HepG2 (cell line): ENCODE data around the gene TSC22D3. TPM values are rescaled to one million over a fixed set of nuclear protein-coding genes. Genes with fewer than 3 reads are reported as not detected.

Source experiments
- ATAC-seq: fragments of 200-7000 bp; cut with Tn5 transposase; 3 replicates; pipeline ENCODE4 v1.9.1; 2020; ENCODE audit warnings: mild to moderate bottlenecking, moderate library complexity
- BruUV-seq: library from RNA; stranded (reverse); fragments of 400-500 nt; replicated peaks from 2 replicates; lab custom pipeline; 2021; lab: Mats Ljungman, UMichigan
- CTCF ChIA-PET: fragments of 300-600 bp; formaldehyde crosslinking; extraction: SDS; loops from one replicate; lab custom pipeline; 2021; ENCODE audit warnings: low total read pairs, inconsistent platforms, low intra/inter-chr PET ratio; lab: Yijun Ruan, JAX
- POLR2A ChIA-PET: fragments of 350-600 bp; sonication (Branson Sonifier 250); formaldehyde crosslinking; loops from one replicate; lab custom pipeline; 2020; ENCODE audit warnings: antibody characterized with exemption, inconsistent platforms; lab: Yijun Ruan, JAX
- DNase-seq: peaks from one replicate; pipeline ENCODE4 v3.0.0-alpha.2; 2015; ENCODE audit warnings: low spot score
- FAIRE-seq: peaks from 3 replicates; lab custom pipeline; 2011; peaks lifted over from hg19 to GRCh38; lab: Jason Lieb, UNC
- H2AFZ ChIP-seq: one replicate; pipeline ENCODE4 v1.6.1; 2011; ENCODE audit warnings: low read length, inconsistent platforms
- H3K27ac ChIP-seq: fragments of 300-600 bp; 3 replicates; pipeline ENCODE4 v1.8.0; 2011; ENCODE audit warnings: mixed run types, mild to moderate bottlenecking, mixed read lengths, low read length, inconsistent platforms; ENCODE audit not compliant: insufficient read depth; ENCODE audit errors: extremely low read length
- H3K27me3 ChIP-seq, 2 experiments: fragments of 200-600 bp in 1 of 2; 2 replicates in 1 of 2; 3 replicates in 1 of 2; pipeline versions ENCODE4 v1.6.0 to v1.8.0; 2011; ENCODE audit warnings: low read length in 2 of 2, mild to moderate bottlenecking in 2 of 2, moderate library complexity in 2 of 2, inconsistent platforms in 1 of 2; ENCODE audit not compliant: insufficient read depth in 2 of 2, control insufficient read depth in 1 of 2
- H3K36me3 ChIP-seq, 2 experiments: fragments of 200-600 bp in 1 of 2; replicated peaks in 1 of 2; 2 replicates in 1 of 2; 3 replicates in 1 of 2; pipeline versions ENCODE4 v1.5.1 to v1.8.0; 2011; ENCODE audit warnings: low read length in 2 of 2, inconsistent platforms in 1 of 2; ENCODE audit not compliant: insufficient read depth in 2 of 2, control insufficient read depth in 1 of 2
- H3K4me1 ChIP-seq: 2 replicates; pipeline ENCODE4 v1.5.1; 2012; ENCODE audit warnings: low read length, inconsistent platforms; ENCODE audit not compliant: insufficient read depth
- H3K4me2 ChIP-seq: 2 replicates; pipeline ENCODE4 v1.6.0; 2011; ENCODE audit warnings: low read depth, low read length, inconsistent platforms
- H3K4me3 ChIP-seq, 3 experiments: fragments of 200-600 bp in 1 of 3; sonication (generic), shearing (Covaris generic) in 1 of 3; replicated peaks in 1 of 3; 2 replicates each; pipeline ENCODE4 v1.5.1; 2011 to 2016; ENCODE audit warnings: low read length in 3 of 3, inconsistent platforms in 2 of 3, low read depth in 2 of 3, mild to moderate bottlenecking in 2 of 3, control low read depth in 1 of 3, mixed read lengths in 1 of 3; ENCODE audit not compliant: insufficient read depth in 1 of 3
- H3K79me2 ChIP-seq: one replicate; pipeline ENCODE4 v1.6.1; 2011; ENCODE audit warnings: low read length, inconsistent platforms; ENCODE audit not compliant: insufficient read depth
- H3K9ac ChIP-seq: 2 replicates; pipeline ENCODE4 v1.6.0; 2011; ENCODE audit warnings: mild to moderate bottlenecking, low read depth, low read length, inconsistent platforms; ENCODE audit not compliant: insufficient read depth
- H3K9me3 ChIP-seq: 2 replicates; pipeline ENCODE4 v1.5.1; 2012; ENCODE audit warnings: mild to moderate bottlenecking, low read length
- H4K20me1 ChIP-seq: 2 replicates; pipeline ENCODE4 v1.6.0; 2011; ENCODE audit warnings: inconsistent platforms, mild to moderate bottlenecking, low read length, moderate library complexity; ENCODE audit not compliant: insufficient read depth
- ETV6 ChIP-seq: sonication (generic); formaldehyde crosslinking; conservative IDR thresholded peaks from 2 replicates; pipeline ENCODE4 v1.4.0; 2020; ENCODE audit warnings: missing genetic modification reagents
- HMG20B ChIP-seq: conservative IDR thresholded peaks from 2 replicates; pipeline ENCODE4 v1.6.1; 2016; ENCODE audit warnings: missing genetic modification reagents, missing compliant biosample characterization
- HNRNPUL1 ChIP-seq: fragments of 200-400 bp; formaldehyde crosslinking; IDR thresholded peaks from 2 replicates; pipeline ENCODE4 v1.6.1; 2017; ENCODE audit warnings: low read depth, mild to moderate bottlenecking, low read length, moderate library complexity
- HOXD1 ChIP-seq: sonication (generic); formaldehyde crosslinking; IDR thresholded peaks from 2 replicates; pipeline ENCODE4 v1.5.0; 2020; ENCODE audit warnings: missing genetic modification reagents
- MAFG ChIP-seq: sonication (generic); formaldehyde crosslinking; IDR thresholded peaks from 2 replicates; pipeline ENCODE4 v1.5.1; 2020; ENCODE audit warnings: mild to moderate bottlenecking, missing genetic modification reagents
- MAFK ChIP-seq, 2 experiments: IDR thresholded peaks in 1 of 2; conservative IDR thresholded peaks in 1 of 2; 2 replicates each; pipeline ENCODE4 v1.6.1; 2011; ENCODE audit warnings: improper control_type of control experiment in 2 of 2, low read length in 2 of 2
- MBD4 ChIP-seq: IDR thresholded peaks from 2 replicates; pipeline ENCODE4 v1.6.1; 2012; ENCODE audit warnings: low read length, inconsistent platforms, borderline replicate concordance
- MBNL3 ChIP-seq: fragments of 250-450 bp; sonication (Bioruptor Pico); conservative IDR thresholded peaks from 2 replicates; pipeline ENCODE4 v1.8.0; 2022; ENCODE audit warnings: mild to moderate bottlenecking, inconsistent platforms
- MLLT10 ChIP-seq: sonication (generic); formaldehyde crosslinking; IDR thresholded peaks from 2 replicates; pipeline ENCODE4 v1.4.0; 2020; ENCODE audit warnings: missing genetic modification reagents
- MTF2 ChIP-seq: sonication (generic); formaldehyde crosslinking; IDR thresholded peaks from 2 replicates; pipeline ENCODE4 v1.5.0; 2020; ENCODE audit warnings: missing genetic modification reagents, borderline replicate concordance
- MXD3 ChIP-seq: IDR thresholded peaks from 2 replicates; pipeline ENCODE4 v1.6.1; 2016; ENCODE audit warnings: mild to moderate bottlenecking, missing biosample characterization, missing genetic modification reagents
- RFX1 ChIP-seq: fragments of 450-650 bp; IDR thresholded peaks from 2 replicates; pipeline ENCODE4 v1.6.1; 2017
- THYN1 ChIP-seq: sonication (generic); formaldehyde crosslinking; IDR thresholded peaks from 2 replicates; pipeline ENCODE4 v1.8.1; 2023; ENCODE audit warnings: low read depth, mild to moderate bottlenecking, moderate library complexity, missing genetic modification reagents, borderline replicate concordance
- TOPORS ChIP-seq: sonication (generic); formaldehyde crosslinking; IDR thresholded peaks from 2 replicates; pipeline ENCODE4 v1.8.0; 2023; ENCODE audit warnings: mild to moderate bottlenecking, missing genetic modification reagents
- WIZ ChIP-seq: sonication (generic); formaldehyde crosslinking; IDR thresholded peaks from 2 replicates; pipeline ENCODE4 v1.5.1; 2020; ENCODE audit warnings: mild to moderate bottlenecking, missing genetic modification reagents
- ZBTB46 ChIP-seq: sonication (generic); formaldehyde crosslinking; IDR thresholded peaks from 2 replicates; pipeline ENCODE4 v1.4.0; 2020; ENCODE audit warnings: mild to moderate bottlenecking, missing genetic modification reagents, borderline replicate concordance
- ZNF670 ChIP-seq: sonication (generic); formaldehyde crosslinking; IDR thresholded peaks from 2 replicates; pipeline ENCODE4 v1.8.0; 2022; ENCODE audit warnings: mild to moderate bottlenecking, missing genetic modification reagents, borderline replicate concordance
- ZNF792 ChIP-seq: IDR thresholded peaks from 2 replicates; pipeline ENCODE4 v1.6.1; 2016
- WGBS: methylation state at CpG from one replicate; pipeline ENCODE4 v1.1.6; 2017; ENCODE audit warnings: low lambda C conversion rate; 5-methylcytosine and 5-hydroxymethylcytosine counted together
- in situ Hi-C: cut with HindIII; loops from 2 replicates; pipeline ENCODE4 v1.10.0; 2017; ENCODE audit warnings: low pct_unique_long_range_greater_than_20kb; ENCODE audit not compliant: extremely low pct_ligation_motif_present
- intact Hi-C: fragments of 100-400 bp; cut with micrococcal nuclease; formaldehyde crosslinking; loops from one replicate; pipeline ENCODE4 v1.10.0; 2022; ENCODE audit not compliant: unreplicated experiment
- polyA plus RNA-seq, 8 experiments: library from polyadenylated mRNA; depleted of rRNA in 3 of 8; stranded (reverse) in 7 of 8; unstranded in 1 of 8; fragments of >200 nt; fragmentation: Illumina TruSeq in 4 of 8; extraction: Trizol in 4 of 8; gene quantifications; 2 replicates each; pipeline versions ENCODE4 v1.2.1 to v1.2.3, GENCODE V29; 2011 to 2016; ENCODE audit warnings: low read depth in 4 of 8, missing spikeins in 1 of 8, mixed read lengths in 1 of 8; ENCODE audit not compliant: insufficient read depth in 1 of 8
- total RNA-seq, 5 experiments: library from RNA; depleted of rRNA; stranded (reverse); fragments of >200 nt; fragmentation: Illumina TruSeq; extraction: Trizol; gene quantifications; 2 replicates each; pipeline ENCODE4 v1.2.3, GENCODE V29; 2016; ENCODE audit warnings: low read depth in 1 of 5

TSC22D3 gene
- total and polyA plus RNA-seq, 2 of the 13 experiments (the other 11 are each of a cell fraction or from before 2014, with no cell fraction given), result 0.82 to 1.5 TPM

- no peak overlapping the region for H2AFZ ChIP-seq
- FAIRE-seq, result no peak
- no peak for ATAC-seq
- H4K20me1 ChIP-seq, result no peaks in the 10 kb centered on the region
- no TSS peak for BruUV-seq
- peaks cover 22% of the 10 kb centered on the region for H3K4me1 ChIP-seq
- peaks cover 0 to 11% of the 10 kb centered on the region in 2 experiments; a peak in 1 of 5 replicates for H3K27me3 ChIP-seq
- H3K4me2 ChIP-seq, result no peak overlapping the region
- CTCF ChIA-PET, result no interaction called here
- 50% methylated on average over 5 of the region's 5 CpGs for WGBS
- POLR2A ChIA-PET, result no interaction called here
- DNase-seq, result no peak
- TF ChIP-seq ETV6 (CRISPR knock-in tag) (no peak), MAFK (conservative IDR thresholded peaks at IDR 0.05 in 1 of 2, IDR thresholded peaks at IDR 0.05 in 1 of 2; ENCODE audit: low read length in 2 of 2) (peak in 1 of 2 experiments; percentile 36; a peak in 1 of 4 replicates)
- TF ChIP-seq, all 625 proteins: peak for 1
- no peak overlapping the region for H3K4me3 ChIP-seq
- no peaks in the 10 kb centered on the region for H3K79me2 ChIP-seq
- in situ Hi-C loops (no loop called here), intact Hi-C loops (no loop called here)
- no peaks in the 10 kb centered on the region for H3K36me3 ChIP-seq
- no peak overlapping the region for H3K27ac ChIP-seq
- H3K9me3 ChIP-seq, result no peaks in the 10 kb centered on the region
- no peak overlapping the region for H3K9ac ChIP-seq
Measured at GRCh38 chrX:107721966-107722707, 53.5 kb downstream of the TSC22D3 start.

- no peaks in the 10 kb centered on the region for H4K20me1 ChIP-seq
- no peak overlapping the region for H2AFZ ChIP-seq
- no peaks in the 10 kb centered on the region for H3K79me2 ChIP-seq
- intact Hi-C loops, result no loop called here
- 2% methylated on average over 4 of the region's 9 CpGs for WGBS
- H3K4me3 ChIP-seq, result no peak overlapping the region
- TF ChIP-seq WIZ, result no peak
- no peak for TF ChIP-seq ZBTB46 (CRISPR knock-in tag)
- no peak for TF ChIP-seq ZNF792 (CRISPR knock-in tag)
- no peak for TF ChIP-seq ZNF670
- TF ChIP-seq THYN1 (CRISPR knock-in tag), result no peak
- TF ChIP-seq MAFG (CRISPR knock-in tag), result no peak
- TF ChIP-seq HOXD1 (CRISPR knock-in tag), result no peak
- TF ChIP-seq MBD4, result no peak
- no peak for TF ChIP-seq MXD3 (CRISPR knock-in tag)
- no peak for TF ChIP-seq TOPORS
- no peak for TF ChIP-seq RFX1
- no peak for TF ChIP-seq MLLT10 (CRISPR knock-in tag)
- no peak for TF ChIP-seq MBNL3
- TF ChIP-seq HMG20B (CRISPR knock-in tag), result no peak
- TF ChIP-seq HNRNPUL1, result no peak
- no peak for TF ChIP-seq MTF2
- no peak overlapping the region for H3K27ac ChIP-seq
- no peaks in the 10 kb centered on the region for H3K9me3 ChIP-seq
- peaks cover 17% of the 10 kb centered on the region for H3K4me1 ChIP-seq
- in situ Hi-C loops, result no loop called here
- ATAC-seq (no peak), FAIRE-seq (no peak), DNase-seq (no peak)
- no peaks in the 10 kb centered on the region for H3K36me3 ChIP-seq
- ChIA-PET CTCF (no interaction called here), POLR2A (no interaction called here)
- no peak overlapping the region for H3K9ac ChIP-seq
- H3K4me2 ChIP-seq, result no peak overlapping the region
- no TSS peak for BruUV-seq
- H3K27me3 ChIP-seq, result peaks cover 0 to 12% of the 10 kb centered on the region in 2 experiments; a peak in 1 of 5 replicates
Measured at GRCh38 chrX:107721318-107721717, 54.3 kb downstream of the TSC22D3 start.
